ENCODE results near the gene PRSS56. TPM values are rescaled to one million over a fixed set of nuclear protein-coding genes. Genes with fewer than 3 reads are reported as not detected.
A peak's percentile ranks its signal among the peaks of the same experiment; 100 is the strongest.

Gene PRSS56
- total and polyA plus RNA-seq, 2 of the 8 experiments (the other 6 are each of a cell fraction or from before 2014, with no cell fraction given), result 0.03 TPM; not detected in 1

DNA sequence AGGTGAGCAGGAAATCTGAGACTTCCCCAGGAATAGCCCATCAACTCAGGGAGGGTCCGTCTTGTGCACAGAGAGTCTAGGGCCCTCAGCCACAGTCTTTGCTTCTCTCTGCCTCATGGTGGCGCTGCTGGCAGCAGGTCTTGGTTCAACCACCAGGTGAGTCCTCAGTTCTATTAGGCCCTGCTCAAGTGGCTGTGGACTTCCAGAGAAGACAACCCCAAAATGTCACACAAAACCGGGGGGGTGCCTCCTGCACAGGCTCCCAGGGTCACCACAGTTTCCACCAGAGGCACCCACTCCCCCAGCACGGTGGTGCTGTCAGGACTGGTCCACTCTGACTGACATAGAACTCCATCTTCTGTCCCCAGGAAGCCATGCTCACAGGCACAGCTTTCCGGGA is 16.9 kb downstream of the PRSS56 start:
- Histone ChIP-seq H2BK12ac (ENCODE audit: low read depth, low read length) (0 out of 2 replicates have a peak overlapping the region, but pooled peaks have one; percentile 0), H3K4me1 (replicated peaks in 1 of 4; ENCODE audit: control insufficient read depth in 3 of 4, insufficient read depth in 4 of 4, low read length in 3 of 4) (peaks cover 0 to 18% (median 11%) of the 10 kb centered on the region in 4 experiments; a peak in 6 of 7 replicates), H2BK120ac (replicated peaks; ENCODE audit: low read depth, low read length) (no peak overlapping the region), H3K9ac (replicated peaks in 1 of 4; ENCODE audit: extremely low read depth in 1 of 4, low read depth in 3 of 4, low read length in 3 of 4) (no peak overlapping the region), H2BK20ac (ENCODE audit: low read length) (no peak overlapping the region), H3K27me3 (replicated peaks in 1 of 4; ENCODE audit: control insufficient read depth in 3 of 4, extremely low read depth in 1 of 4, insufficient read depth in 3 of 4, low read length in 3 of 4) (no peaks in the 10 kb centered on the region), H3K36me3 (ENCODE audit: control insufficient read depth in 2 of 4, insufficient read depth in 4 of 4, low read length in 3 of 4) (no peaks in the 10 kb centered on the region), H2BK15ac (ENCODE audit: low read length) (no peak overlapping the region), H3K23ac (ENCODE audit: insufficient read length) (no peak overlapping the region), H2AK5ac (ENCODE audit: low read depth, low read length) (no peak overlapping the region; the same call in 1 of the 2 replicates), H4K5ac (ENCODE audit: insufficient read length, low read depth, low read length) (no peak overlapping the region), H2BK5ac (ENCODE audit: low read depth, low read length) (no peak overlapping the region), H3K9me3 (ENCODE audit: insufficient read depth in 2 of 2, low read depth in 1 of 2, low read length in 1 of 2) (0 out of 4 replicates have a peak, but pooled peaks cover 0 to 5% of the 10 kb centered on the region in 2 experiments), H4K91ac (replicated peaks; ENCODE audit: insufficient read length, low read length) (no peak overlapping the region), H4K8ac (ENCODE audit: extremely low read depth, insufficient read depth, low read length) (no peak overlapping the region), H3K79me1 (ENCODE audit: low read depth, low read length) (no peaks in the 10 kb centered on the region), H2AFZ (ENCODE audit: low read length) (no peak overlapping the region), H3K79me2 (ENCODE audit: control insufficient read depth in 1 of 2, insufficient read depth in 2 of 2, low read length in 2 of 2) (no peaks in the 10 kb centered on the region), H3K4ac (replicated peaks; ENCODE audit: insufficient read length, low read depth, low read length) (no peak overlapping the region), H3K18ac (ENCODE audit: extremely low read depth, low read length) (no peak overlapping the region), H3K14ac (ENCODE audit: insufficient read length) (no peak overlapping the region), H3K56ac (replicated peaks; ENCODE audit: insufficient read length, low read depth, low read length) (no peak overlapping the region), H3K23me2 (ENCODE audit: low read depth, low read length) (0 out of 2 replicates have a peak, but pooled peaks cover 1% of the 10 kb centered on the region), H4K20me1 (replicated peaks in 1 of 2; ENCODE audit: control insufficient read depth in 1 of 2, insufficient read depth in 2 of 2, low read length in 2 of 2) (no peaks in the 10 kb centered on the region), H3K4me3 (ENCODE audit: extremely low read depth in 1 of 4, insufficient read depth in 2 of 4, low read depth in 3 of 4, low read length in 4 of 4) (no peak overlapping the region), H3K27ac (ENCODE audit: low read depth, low read length) (no peak overlapping the region), H3K4me2 (ENCODE audit: insufficient read depth in 1 of 2, low read depth in 2 of 2, low read length in 2 of 2) (no peak overlapping the region)
- 61% methylated on average over 5 of the region's 5 CpGs; no CpG with 5 or more reads in 1 of the 2 experiments for WGBS, 2 experiments (ENCODE audit: extremely low coverage in 1 of 2, insufficient coverage in 1 of 2, insufficient read length in 1 of 2, insufficient replicate concordance in 2 of 2, low coverage in 1 of 2, low lambda C conversion rate in 2 of 2, missing lambda C conversion rate in 1 of 2)
- DNase-seq (ENCODE audit: low read depth in 1 of 2, low spot score in 2 of 2) (peak in 1 of 2 experiments; percentile 80), FAIRE-seq (peak; percentile 79)
- ChIA-PET CTCF (ENCODE audit: partially characterized antibody) (interaction anchor here (0.6 to 5.5 kb wide), 19 partner anchors 9 to 517 kb away, joined by 3 to 29 read pairs (median 3); partner anchors contain the start of genes CHRND, EIF4E2, PRSS56 and TIGD1), POLR2A (ENCODE audit: partially characterized antibody) (interaction anchor here (1.2 to 2.4 kb wide), 2 partner anchors 10 to 14 kb away, joined by 5 to 16 read pairs; partner anchors contain the start of genes EIF4E2 and TIGD1)
- TF ChIP-seq, protein P1, sequence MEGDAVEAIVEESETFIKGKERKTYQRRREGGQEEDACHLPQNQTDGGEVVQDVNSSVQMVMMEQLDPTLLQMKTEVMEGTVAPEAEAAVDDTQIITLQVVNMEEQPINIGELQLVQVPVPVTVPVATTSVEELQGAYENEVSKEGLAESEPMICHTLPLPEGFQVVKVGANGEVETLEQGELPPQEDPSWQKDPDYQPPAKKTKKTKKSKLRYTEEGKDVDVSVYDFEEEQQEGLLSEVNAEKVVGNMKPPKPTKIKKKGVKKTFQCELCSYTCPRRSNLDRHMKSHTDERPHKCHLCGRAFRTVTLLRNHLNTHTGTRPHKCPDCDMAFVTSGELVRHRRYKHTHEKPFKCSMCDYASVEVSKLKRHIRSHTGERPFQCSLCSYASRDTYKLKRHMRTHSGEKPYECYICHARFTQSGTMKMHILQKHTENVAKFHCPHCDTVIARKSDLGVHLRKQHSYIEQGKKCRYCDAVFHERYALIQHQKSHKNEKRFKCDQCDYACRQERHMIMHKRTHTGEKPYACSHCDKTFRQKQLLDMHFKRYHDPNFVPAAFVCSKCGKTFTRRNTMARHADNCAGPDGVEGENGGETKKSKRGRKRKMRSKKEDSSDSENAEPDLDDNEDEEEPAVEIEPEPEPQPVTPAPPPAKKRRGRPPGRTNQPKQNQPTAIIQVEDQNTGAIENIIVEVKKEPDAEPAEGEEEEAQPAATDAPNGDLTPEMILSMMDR (IDR thresholded peaks at IDR 0.05; ENCODE audit: control extremely low read depth in 1 of 3, insufficient read depth in 1 of 3, low read depth in 1 of 3, low read length in 3 of 3), result peak in 2 of 3 experiments; percentile 97 to 99; a peak in 3 of 4 replicates
- TF ChIP-seq, protein P2, sequence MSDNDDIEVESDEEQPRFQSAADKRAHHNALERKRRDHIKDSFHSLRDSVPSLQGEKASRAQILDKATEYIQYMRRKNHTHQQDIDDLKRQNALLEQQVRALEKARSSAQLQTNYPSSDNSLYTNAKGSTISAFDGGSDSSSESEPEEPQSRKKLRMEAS (IDR thresholded peaks at IDR 0.05), result 0 out of 2 replicates have a peak, but pooled peaks have one; percentile 12
- TF ChIP-seq POU5F1 (IDR thresholded peaks at IDR 0.05; ENCODE audit: low read depth, low read length) (no peak), SP4 (IDR thresholded peaks at IDR 0.05; ENCODE audit: low read length) (no peak), JUND (IDR thresholded peaks at IDR 0.05; ENCODE audit: low read length) (0 out of 2 replicates have a peak, but pooled peaks have one; percentile 7), RAD21 (IDR thresholded peaks at IDR 0.05 in 1 of 2, conservative IDR thresholded peaks at IDR 0.05 in 1 of 2; ENCODE audit: low read depth in 2 of 2, low read length in 2 of 2) (peak; percentile 50 to 68), ASH2L (IDR thresholded peaks at IDR 0.05; ENCODE audit: low read length) (no peak)
- TF ChIP-seq, protein P3, sequence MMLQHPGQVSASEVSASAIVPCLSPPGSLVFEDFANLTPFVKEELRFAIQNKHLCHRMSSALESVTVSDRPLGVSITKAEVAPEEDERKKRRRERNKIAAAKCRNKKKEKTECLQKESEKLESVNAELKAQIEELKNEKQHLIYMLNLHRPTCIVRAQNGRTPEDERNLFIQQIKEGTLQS (IDR thresholded peaks at IDR 0.05; ENCODE audit: insufficient read depth, low read depth, low read length), result no peak

All from H1 (cell line).